SU-DHL-6 (cell line): ENCODE data around the gene VASP.

Source experiments
- H2AFZ ChIP-seq: fragments of 200-600 bp; sonication (generic); 2 replicates; pipeline ENCODE4 v1.6.1; 2014; ENCODE audit warnings: low read depth, mild to moderate bottlenecking, moderate library complexity, mixed read lengths, antibody characterized with exemption, low read length; ENCODE audit not compliant: severe bottlenecking
- H3F3A ChIP-seq: fragments of 200-600 bp; shearing (Covaris generic); 2 replicates; pipeline ENCODE4 v1.6.0; 2016; ENCODE audit warnings: antibody characterized with exemption, mild to moderate bottlenecking; ENCODE audit not compliant: insufficient read depth
- H3K27ac ChIP-seq: fragments of 200-600 bp; sonication (generic); 2 replicates; pipeline ENCODE4 v1.5.1; 2016; ENCODE audit warnings: low read depth, mild to moderate bottlenecking, low read length, moderate library complexity, mixed read lengths
- H3K27me3 ChIP-seq: fragments of 200-600 bp; sonication (generic), shearing (Covaris generic); 2 replicates; pipeline ENCODE4 v1.6.0; 2014; ENCODE audit warnings: mild to moderate bottlenecking, low read length
- H3K36me3 ChIP-seq: fragments of 200-600 bp; sonication (generic); 2 replicates; pipeline ENCODE4 v1.6.1; 2014; ENCODE audit warnings: mild to moderate bottlenecking, low read length, mixed read lengths
- H3K4me2 ChIP-seq: fragments of 300-600, 200-600 bp; shearing (Covaris generic), sonication (generic); 2 replicates; pipeline ENCODE4 v1.6.0; 2014; ENCODE audit warnings: low read length, low read depth, mild to moderate bottlenecking; ENCODE audit not compliant: poor library complexity, severe bottlenecking
- H3K4me3 ChIP-seq: fragments of 200-600 bp; sonication (generic); 2 replicates; pipeline ENCODE4 v1.5.1; 2014; ENCODE audit warnings: antibody characterized with exemption, low read length, mild to moderate bottlenecking, mixed read lengths; ENCODE audit not compliant: insufficient read depth, poor library complexity, severe bottlenecking
- H3K79me2 ChIP-seq: fragments of 200-600 bp; sonication (generic); 2 replicates; pipeline ENCODE4 v1.6.1; 2014; ENCODE audit warnings: mild to moderate bottlenecking, low read length, moderate library complexity; ENCODE audit not compliant: insufficient read depth
- H3K9ac ChIP-seq: fragments of 200-600 bp; sonication (generic); 2 replicates; pipeline ENCODE4 v1.7.0; 2014; ENCODE audit warnings: mild to moderate bottlenecking, low read length
- H3K9me2 ChIP-seq: fragments of 200-600 bp; sonication (generic); replicated peaks from 2 replicates; pipeline ENCODE4 v1.6.1; 2014; ENCODE audit warnings: low read length; ENCODE audit not compliant: insufficient read depth
- H3K9me3 ChIP-seq: fragments of 200-600 bp; sonication (generic); 2 replicates; pipeline ENCODE4 v1.6.1; 2014; ENCODE audit warnings: low read length, mixed read lengths; ENCODE audit not compliant: insufficient read depth
- H4K20me1 ChIP-seq: fragments of 200-600 bp; sonication (generic); 2 replicates; pipeline ENCODE4 v1.6.1; 2014; ENCODE audit warnings: low read depth, mild to moderate bottlenecking, antibody characterized with exemption, low read length, moderate library complexity, mixed read lengths
- EZH2phosphoT487 ChIP-seq: fragments of 200-600 bp; sonication (generic), shearing (Covaris generic); conservative IDR thresholded peaks from 2 replicates; pipeline ENCODE4 v1.6.1; 2018; ENCODE audit warnings: mild to moderate bottlenecking, antibody characterized with exemption, low read length, moderate library complexity, mixed read lengths
- TF ChIP-seq, protein P1 (sequence below): fragments of 200-600 bp; sonication (generic); IDR thresholded peaks from one replicate; pipeline ENCODE4 v1.5.1; 2017; ENCODE audit warnings: antibody characterized with exemption, mild to moderate bottlenecking, low read length, moderate library complexity; ENCODE audit not compliant: insufficient read depth, poor library complexity, severe bottlenecking

VASP gene

GRCh38 chr19:45539459-45539858 lies 32.2 kb downstream of the VASP start:
- Histone ChIP-seq H3K79me2 (no peaks in the 10 kb centered on the region), H2AFZ (no peak overlapping the region), H3K4me2 (no peak overlapping the region), H3K9me2 (no peaks in the 10 kb centered on the region), H4K20me1 (no peaks in the 10 kb centered on the region), H3K9me3 (no peaks in the 10 kb centered on the region), H3K9ac (no peak overlapping the region), H3K27ac (no peak overlapping the region), H3K27me3 (no peaks in the 10 kb centered on the region), H3F3A (no peaks in the 10 kb centered on the region), H3K4me3 (no peak overlapping the region), H3K36me3 (no peaks in the 10 kb centered on the region)
- TF ChIP-seq, protein P1, sequence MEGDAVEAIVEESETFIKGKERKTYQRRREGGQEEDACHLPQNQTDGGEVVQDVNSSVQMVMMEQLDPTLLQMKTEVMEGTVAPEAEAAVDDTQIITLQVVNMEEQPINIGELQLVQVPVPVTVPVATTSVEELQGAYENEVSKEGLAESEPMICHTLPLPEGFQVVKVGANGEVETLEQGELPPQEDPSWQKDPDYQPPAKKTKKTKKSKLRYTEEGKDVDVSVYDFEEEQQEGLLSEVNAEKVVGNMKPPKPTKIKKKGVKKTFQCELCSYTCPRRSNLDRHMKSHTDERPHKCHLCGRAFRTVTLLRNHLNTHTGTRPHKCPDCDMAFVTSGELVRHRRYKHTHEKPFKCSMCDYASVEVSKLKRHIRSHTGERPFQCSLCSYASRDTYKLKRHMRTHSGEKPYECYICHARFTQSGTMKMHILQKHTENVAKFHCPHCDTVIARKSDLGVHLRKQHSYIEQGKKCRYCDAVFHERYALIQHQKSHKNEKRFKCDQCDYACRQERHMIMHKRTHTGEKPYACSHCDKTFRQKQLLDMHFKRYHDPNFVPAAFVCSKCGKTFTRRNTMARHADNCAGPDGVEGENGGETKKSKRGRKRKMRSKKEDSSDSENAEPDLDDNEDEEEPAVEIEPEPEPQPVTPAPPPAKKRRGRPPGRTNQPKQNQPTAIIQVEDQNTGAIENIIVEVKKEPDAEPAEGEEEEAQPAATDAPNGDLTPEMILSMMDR: no peak
- TF ChIP-seq EZH2phosphoT487: no peak

GRCh38 chr19:45542234-45542668 lies 35.0 kb downstream of the VASP start:
- H3K9me2 ChIP-seq: no peaks in the 10 kb centered on the region
- no peak overlapping the region for H3K9ac ChIP-seq
- no peak overlapping the region for H3K4me3 ChIP-seq
- H4K20me1 ChIP-seq: no peaks in the 10 kb centered on the region
- no peak overlapping the region for H2AFZ ChIP-seq
- no peaks in the 10 kb centered on the region for H3K27me3 ChIP-seq
- H3K27ac ChIP-seq: no peak overlapping the region
- H3K36me3 ChIP-seq: no peaks in the 10 kb centered on the region
- no peak overlapping the region for H3K4me2 ChIP-seq
- no peaks in the 10 kb centered on the region for H3F3A ChIP-seq
- no peaks in the 10 kb centered on the region for H3K79me2 ChIP-seq
- H3K9me3 ChIP-seq: no peaks in the 10 kb centered on the region
- TF ChIP-seq, protein P1: no peak
- TF ChIP-seq EZH2phosphoT487: no peak

- H3K9me2 ChIP-seq: no peaks in the 10 kb centered on the region
- TF ChIP-seq, protein P1: no peak
- TF ChIP-seq EZH2phosphoT487: no peak
- H3F3A ChIP-seq: no peaks in the 10 kb centered on the region
- no peaks in the 10 kb centered on the region for H3K9me3 ChIP-seq
- no peak overlapping the region for H3K4me3 ChIP-seq
- H3K27me3 ChIP-seq: no peaks in the 10 kb centered on the region
- H3K9ac ChIP-seq: no peak overlapping the region
- no peaks in the 10 kb centered on the region for H4K20me1 ChIP-seq
- H3K36me3 ChIP-seq: no peaks in the 10 kb centered on the region
- no peaks in the 10 kb centered on the region for H3K79me2 ChIP-seq
- no peak overlapping the region for H3K27ac ChIP-seq
- H2AFZ ChIP-seq: no peak overlapping the region
- H3K4me2 ChIP-seq: no peak overlapping the region
Observed at GRCh38 chr19:45547211-45547770, 40.0 kb downstream of the VASP start.
